ENCODE results near the gene MAP1LC3B. TPM values are rescaled to one million over a fixed set of nuclear protein-coding genes. Genes with fewer than 3 reads are reported as not detected.
"Not testable (repeated sequence)": the region's sequence is repeated elsewhere in the genome, so short reads cannot be mapped to it uniquely, and the experiment has no call there.

MAP1LC3B gene
- total RNA-seq, 1 donor from 2014 or later = 40.8 TPM

DNA sequence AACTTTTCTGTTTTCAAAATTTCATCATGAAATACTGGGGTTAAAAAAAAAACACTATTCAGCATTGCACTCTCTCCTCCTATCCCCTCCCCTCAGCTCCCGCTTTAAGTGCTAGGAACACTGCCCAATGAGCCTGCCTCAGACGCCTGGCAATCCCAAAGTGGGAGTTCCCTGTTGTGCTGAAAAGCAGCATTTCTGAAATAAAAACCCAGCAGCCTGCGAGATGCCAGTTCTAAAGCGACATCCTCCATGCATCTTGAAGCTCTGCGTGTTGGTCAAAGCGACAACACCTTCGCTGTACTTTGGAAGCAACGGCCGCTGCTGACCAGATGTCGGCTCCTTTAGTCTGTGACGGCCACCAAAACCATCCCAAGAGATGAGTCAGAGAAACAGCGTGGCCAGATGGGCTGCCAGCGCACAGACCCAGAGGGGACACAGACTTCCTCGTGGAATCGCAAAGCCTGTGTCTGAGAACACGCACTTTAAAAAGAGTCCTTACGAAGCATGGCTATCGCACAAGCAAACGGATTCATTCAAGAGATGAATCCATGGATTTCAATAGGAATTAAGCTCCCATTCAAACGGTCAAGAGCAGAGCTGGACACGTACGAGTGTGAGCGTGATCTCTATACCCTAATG lies 41.3 kb upstream of the MAP1LC3B start:
- Mint-ChIP-seq H3K4me3 (no peak overlapping the region), H3K4me1 (ENCODE audit: low read depth) (peaks cover under 1% of the 10 kb centered on the region), H3K9me3 (no peaks in the 10 kb centered on the region), H3K27me3 (ENCODE audit: insufficient read depth) (no peaks in the 10 kb centered on the region), H3K36me3 (ENCODE audit: low read depth) (peaks cover 8% of the 10 kb centered on the region), H3K27ac (no peak overlapping the region)
- intact Hi-C loops (cut with micrococcal nuclease) = no loop called here
- no peak for DNase-seq (ENCODE audit: low spot score)

DNA sequence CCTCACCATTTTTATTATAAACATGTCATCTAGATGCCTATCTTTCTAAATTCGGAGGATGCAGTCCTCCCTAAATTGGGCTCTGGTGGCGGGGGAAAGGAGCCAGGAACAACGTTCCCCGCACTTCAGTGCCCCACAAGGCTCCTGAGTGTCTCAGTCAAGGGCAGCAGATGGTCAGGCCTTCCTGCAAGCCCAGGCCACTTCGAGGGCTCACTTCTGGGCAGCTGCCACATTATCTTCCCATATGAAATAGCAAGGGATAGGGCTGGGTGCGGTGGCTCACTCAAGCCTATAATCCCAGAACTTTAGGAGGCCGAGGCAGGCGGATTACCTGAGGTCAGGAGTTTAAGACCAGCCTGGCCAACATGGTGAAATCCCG lies 40.8 kb upstream of the MAP1LC3B start:
- Mint-ChIP-seq H3K4me1 (ENCODE audit: low read depth) (no peaks in the 10 kb centered on the region), H3K36me3 (ENCODE audit: low read depth) (peaks cover 8% of the 10 kb centered on the region), H3K4me3 (no peak overlapping the region), H3K9me3 (no peaks in the 10 kb centered on the region), H3K27me3 (ENCODE audit: insufficient read depth) (no peaks in the 10 kb centered on the region), H3K27ac (no peak overlapping the region)
- intact Hi-C loops (cut with micrococcal nuclease) = no loop called here
- no peak for DNase-seq (ENCODE audit: low spot score)

DNA sequence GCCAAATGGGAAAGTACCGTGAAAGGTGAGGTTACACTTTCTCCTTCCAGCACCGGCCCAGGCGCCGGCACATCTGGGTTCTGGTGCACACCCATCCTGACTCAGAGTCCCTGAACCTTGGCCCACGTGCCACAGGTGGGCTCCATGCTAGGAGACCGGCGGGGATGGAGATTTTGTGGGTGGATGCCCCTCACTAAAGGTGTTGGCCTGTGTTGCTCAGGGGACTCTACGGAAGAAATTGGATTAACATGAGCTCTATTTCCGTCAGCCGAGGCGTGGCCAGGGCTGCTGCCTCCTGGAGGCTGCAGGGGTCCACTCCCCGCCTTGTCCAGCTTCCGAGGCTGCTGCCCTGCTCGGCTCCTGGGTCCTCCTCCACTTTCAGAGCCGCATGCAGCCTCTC lies 39.3 kb upstream of the MAP1LC3B start:
- no peaks in the 10 kb centered on the region for H3K4me1 Mint-ChIP-seq (ENCODE audit: low read depth)
- H3K36me3 Mint-ChIP-seq (ENCODE audit: low read depth) = peaks cover 8% of the 10 kb centered on the region
- H3K27me3 Mint-ChIP-seq (ENCODE audit: insufficient read depth) = no peaks in the 10 kb centered on the region
- H3K4me3 Mint-ChIP-seq = no peak overlapping the region
- H3K27ac Mint-ChIP-seq = no peak overlapping the region
- H3K9me3 Mint-ChIP-seq = no peaks in the 10 kb centered on the region
- intact Hi-C loops (cut with micrococcal nuclease) = no loop called here
- DNase-seq (ENCODE audit: low spot score) = no peak

DNA sequence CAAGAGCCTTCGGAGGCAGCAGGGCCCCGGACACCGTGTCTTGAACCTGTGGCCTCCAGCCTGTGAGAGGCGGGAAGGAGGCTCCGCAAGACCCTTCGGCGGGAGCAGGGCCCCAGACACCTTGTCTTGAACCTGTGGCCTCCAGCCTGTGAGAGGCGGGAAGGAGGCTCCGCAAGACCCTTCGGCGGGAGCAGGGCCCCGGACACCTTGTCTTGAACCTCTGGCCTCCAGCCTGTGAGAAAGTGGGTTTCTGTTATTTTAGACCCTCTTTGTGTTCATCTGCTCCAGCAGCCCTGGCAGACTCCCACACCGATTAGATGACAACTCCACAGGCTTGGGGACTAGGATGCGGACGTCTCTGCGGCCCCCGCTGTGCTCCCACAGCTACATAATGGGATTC lies 38.5 kb upstream of the MAP1LC3B start:
- no peak overlapping the region for H3K4me3 Mint-ChIP-seq
- H3K36me3 Mint-ChIP-seq (ENCODE audit: low read depth) = peaks cover 12% of the 10 kb centered on the region
- H3K27ac Mint-ChIP-seq = no peak overlapping the region
- no peaks in the 10 kb centered on the region for H3K4me1 Mint-ChIP-seq (ENCODE audit: low read depth)
- no peaks in the 10 kb centered on the region for H3K9me3 Mint-ChIP-seq
- no peaks in the 10 kb centered on the region for H3K27me3 Mint-ChIP-seq (ENCODE audit: insufficient read depth)
- intact Hi-C loops (cut with micrococcal nuclease) = no loop called here
- DNase-seq (ENCODE audit: low spot score) = no peak

DNA sequence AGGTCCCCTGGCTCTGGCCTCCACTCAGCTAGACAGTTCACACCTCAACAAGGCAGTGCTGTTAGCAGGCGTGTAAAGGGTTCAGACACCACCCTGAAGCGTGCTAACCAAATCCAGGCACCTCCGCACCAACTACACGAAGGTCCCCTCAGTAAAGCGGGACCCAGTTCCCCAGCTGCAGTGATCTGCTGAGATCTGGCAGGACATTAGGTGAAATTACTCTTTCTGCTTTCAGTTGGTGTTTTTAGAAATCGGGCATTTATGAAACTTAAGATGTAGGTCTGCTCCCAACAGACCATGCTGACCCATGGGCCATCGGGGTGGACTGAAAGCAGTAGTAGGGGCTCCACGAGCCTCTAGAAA lies 35.7 kb upstream of the MAP1LC3B start:
- intact Hi-C loops (cut with micrococcal nuclease) = no loop called here
- no peak for DNase-seq (ENCODE audit: low spot score)
- Mint-ChIP-seq H3K36me3 (ENCODE audit: low read depth) (peaks cover 18% of the 10 kb centered on the region), H3K9me3 (no peaks in the 10 kb centered on the region), H3K4me3 (no peak overlapping the region), H3K27me3 (ENCODE audit: insufficient read depth) (no peaks in the 10 kb centered on the region), H3K27ac (no peak overlapping the region), H3K4me1 (ENCODE audit: low read depth) (peaks cover 5% of the 10 kb centered on the region)

DNA sequence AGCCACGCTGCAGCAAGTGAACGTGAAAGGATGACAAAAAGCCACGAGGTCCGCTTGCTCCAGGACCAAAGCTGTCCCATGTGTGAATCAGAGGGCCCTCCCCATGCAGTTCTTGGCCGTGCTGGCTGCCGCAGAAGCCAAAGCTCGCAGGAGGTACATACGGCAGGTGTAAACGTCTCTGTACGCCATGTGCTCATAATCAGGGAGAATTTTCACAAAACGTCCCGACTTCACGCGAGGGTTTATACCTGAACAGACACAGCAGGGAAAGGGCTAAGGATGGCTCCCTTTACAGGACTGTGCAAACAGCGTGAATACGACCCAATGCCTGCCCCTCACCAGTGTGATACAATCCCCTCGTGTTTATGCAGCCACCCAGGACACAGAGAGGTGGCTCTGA lies 33.9 kb upstream of the MAP1LC3B start:
- peaks cover 18% of the 10 kb centered on the region for H3K36me3 Mint-ChIP-seq (ENCODE audit: low read depth)
- H3K27me3 Mint-ChIP-seq (ENCODE audit: insufficient read depth) = no peaks in the 10 kb centered on the region
- no peak overlapping the region for H3K4me3 Mint-ChIP-seq
- H3K4me1 Mint-ChIP-seq (ENCODE audit: low read depth) = peaks cover 5% of the 10 kb centered on the region
- DNase-seq (ENCODE audit: low spot score) = no peak
- intact Hi-C loops (cut with micrococcal nuclease) = no loop called here
- H3K9me3 Mint-ChIP-seq = no peaks in the 10 kb centered on the region
- H3K27ac Mint-ChIP-seq = no peak overlapping the region

DNA sequence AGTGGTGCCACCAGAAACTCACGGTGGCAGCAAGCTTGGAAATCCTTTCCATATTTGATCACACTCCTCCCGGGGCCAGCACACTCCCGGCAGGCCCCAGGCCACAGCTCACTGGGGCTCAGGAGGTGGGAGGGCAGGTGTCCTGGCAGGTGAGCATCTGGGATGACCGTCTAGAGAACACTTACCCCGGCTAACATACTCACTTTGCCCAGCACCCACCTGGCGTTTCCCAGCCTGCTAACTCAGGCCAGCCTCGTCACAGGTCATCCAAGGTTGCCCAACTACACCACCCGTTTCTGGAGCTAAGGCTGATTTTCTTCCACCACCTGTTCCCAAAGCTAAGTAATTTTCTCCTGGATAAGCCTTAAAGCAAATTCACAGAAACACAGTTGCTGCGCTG lies 33.4 kb upstream of the MAP1LC3B start:
- Mint-ChIP-seq H3K27ac (no peak overlapping the region), H3K4me1 (ENCODE audit: low read depth) (peaks cover 9% of the 10 kb centered on the region), H3K36me3 (ENCODE audit: low read depth) (peaks cover 23% of the 10 kb centered on the region), H3K4me3 (no peak overlapping the region), H3K27me3 (ENCODE audit: insufficient read depth) (no peaks in the 10 kb centered on the region), H3K9me3 (no peaks in the 10 kb centered on the region)
- intact Hi-C loops (cut with micrococcal nuclease) = no loop called here
- DNase-seq (ENCODE audit: low spot score) = no peak

DNA sequence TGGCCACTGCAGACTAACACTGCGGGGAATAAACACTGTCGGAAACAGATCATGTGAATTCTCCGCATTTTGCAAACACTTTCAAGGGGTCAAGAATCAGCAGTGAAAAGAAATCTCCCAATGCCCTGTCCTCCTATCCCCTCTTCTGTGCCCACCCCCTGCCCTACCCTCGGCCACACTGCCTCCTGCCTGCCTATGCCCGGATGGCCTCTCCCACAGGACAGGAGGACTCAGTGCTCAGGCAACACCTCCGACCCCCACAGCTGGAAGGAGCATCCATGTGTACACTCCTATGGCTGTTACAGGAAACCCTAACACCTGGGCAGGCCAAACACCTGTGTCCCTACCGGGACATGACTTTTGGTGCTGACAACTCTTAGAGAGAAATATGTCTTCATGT lies 33.0 kb upstream of the MAP1LC3B start:
- Mint-ChIP-seq H3K27me3 (ENCODE audit: insufficient read depth) (no peaks in the 10 kb centered on the region), H3K27ac (no peak overlapping the region), H3K9me3 (no peaks in the 10 kb centered on the region), H3K4me1 (ENCODE audit: low read depth) (peaks cover 10% of the 10 kb centered on the region), H3K36me3 (ENCODE audit: low read depth) (peaks cover 23% of the 10 kb centered on the region), H3K4me3 (no peak overlapping the region)
- intact Hi-C loops (cut with micrococcal nuclease) = no loop called here
- DNase-seq (ENCODE audit: low spot score) = no peak

DNA sequence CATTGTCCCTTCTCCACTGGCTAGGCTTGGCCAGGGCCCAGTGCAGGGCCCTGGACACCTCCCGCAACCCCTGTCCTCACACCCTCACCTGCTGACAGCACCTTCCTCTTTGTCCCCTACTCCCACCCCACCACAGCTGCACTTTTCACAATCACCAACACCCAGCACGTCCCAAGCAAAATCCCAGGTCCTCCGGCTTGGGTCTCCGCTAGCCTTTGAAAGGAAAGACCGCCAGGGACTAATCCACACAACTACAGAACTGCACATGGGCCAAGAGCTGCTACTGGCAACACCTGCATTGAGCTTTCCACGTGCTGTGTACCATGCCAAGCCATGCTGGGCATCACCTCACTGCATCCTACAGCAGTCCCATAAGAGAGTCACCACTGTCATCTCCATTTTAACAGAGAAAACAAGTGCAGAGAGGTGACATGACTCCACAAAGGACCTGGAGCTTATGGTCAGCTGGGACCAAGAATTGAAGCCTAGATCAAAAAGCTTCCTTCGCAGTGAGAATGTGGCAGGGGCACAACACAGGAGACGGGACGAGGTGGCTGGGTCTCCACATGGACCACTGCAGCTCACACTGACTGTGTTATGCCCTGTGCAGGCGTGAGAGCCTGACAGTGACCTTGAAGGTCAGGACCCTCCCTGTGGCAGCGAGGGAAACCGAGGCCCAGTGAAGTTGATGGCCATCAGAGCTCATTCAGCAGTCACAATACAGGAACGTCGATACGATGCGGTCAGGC lies 31.1 kb upstream of the MAP1LC3B start:
- intact Hi-C loops (cut with micrococcal nuclease) = no loop called here
- Mint-ChIP-seq H3K9me3 (no peaks in the 10 kb centered on the region), H3K36me3 (ENCODE audit: low read depth) (peaks cover 23% of the 10 kb centered on the region), H3K27me3 (ENCODE audit: insufficient read depth) (no peaks in the 10 kb centered on the region), H3K4me1 (ENCODE audit: low read depth) (peaks cover 22% of the 10 kb centered on the region), H3K4me3 (no peak overlapping the region), H3K27ac (peak overlapping the region; percentile 23)
- DNase-seq (ENCODE audit: low spot score) = no peak

DNA sequence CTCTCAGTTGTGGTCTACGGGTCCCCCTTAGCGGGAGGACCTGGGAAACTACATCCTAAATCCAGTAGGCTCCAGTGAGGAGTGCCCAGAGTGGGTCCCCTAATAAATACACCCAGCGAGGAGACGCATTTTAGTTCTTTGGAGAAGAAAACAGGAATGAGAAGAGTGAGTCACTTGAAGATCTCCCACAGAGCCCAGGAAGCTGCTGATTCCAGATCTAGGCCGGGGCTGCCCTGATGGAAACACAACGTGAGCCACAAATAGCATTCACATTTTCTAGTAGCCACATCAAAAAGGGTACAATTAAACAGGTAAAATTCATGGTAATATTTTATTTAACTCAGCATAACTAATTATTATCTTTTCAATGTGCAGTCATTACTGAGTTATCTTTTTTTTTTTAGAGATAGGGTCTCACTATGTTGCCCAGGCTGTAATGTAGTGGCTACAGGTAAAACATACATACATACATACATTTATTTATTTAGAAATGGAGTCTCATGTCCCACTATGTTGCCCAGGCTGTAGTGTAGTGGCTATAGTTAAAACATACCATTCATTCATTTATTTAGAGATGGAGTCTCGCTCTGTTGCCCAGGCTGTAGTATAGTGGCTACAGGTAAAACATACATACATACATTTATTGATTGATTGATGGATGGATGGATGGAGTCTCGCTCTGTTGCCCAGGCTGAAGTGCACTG lies 30.1 kb upstream of the MAP1LC3B start:
- intact Hi-C loops (cut with micrococcal nuclease) = no loop called here
- DNase-seq (ENCODE audit: low spot score) = no peak
- peaks cover 26% of the 10 kb centered on the region for H3K36me3 Mint-ChIP-seq (ENCODE audit: low read depth)
- peaks cover 28% of the 10 kb centered on the region for H3K4me1 Mint-ChIP-seq (ENCODE audit: low read depth)
- no peaks in the 10 kb centered on the region for H3K9me3 Mint-ChIP-seq
- H3K27ac Mint-ChIP-seq = no peak overlapping the region
- no peaks in the 10 kb centered on the region for H3K27me3 Mint-ChIP-seq (ENCODE audit: insufficient read depth)
- no peak overlapping the region for H3K4me3 Mint-ChIP-seq

DNA sequence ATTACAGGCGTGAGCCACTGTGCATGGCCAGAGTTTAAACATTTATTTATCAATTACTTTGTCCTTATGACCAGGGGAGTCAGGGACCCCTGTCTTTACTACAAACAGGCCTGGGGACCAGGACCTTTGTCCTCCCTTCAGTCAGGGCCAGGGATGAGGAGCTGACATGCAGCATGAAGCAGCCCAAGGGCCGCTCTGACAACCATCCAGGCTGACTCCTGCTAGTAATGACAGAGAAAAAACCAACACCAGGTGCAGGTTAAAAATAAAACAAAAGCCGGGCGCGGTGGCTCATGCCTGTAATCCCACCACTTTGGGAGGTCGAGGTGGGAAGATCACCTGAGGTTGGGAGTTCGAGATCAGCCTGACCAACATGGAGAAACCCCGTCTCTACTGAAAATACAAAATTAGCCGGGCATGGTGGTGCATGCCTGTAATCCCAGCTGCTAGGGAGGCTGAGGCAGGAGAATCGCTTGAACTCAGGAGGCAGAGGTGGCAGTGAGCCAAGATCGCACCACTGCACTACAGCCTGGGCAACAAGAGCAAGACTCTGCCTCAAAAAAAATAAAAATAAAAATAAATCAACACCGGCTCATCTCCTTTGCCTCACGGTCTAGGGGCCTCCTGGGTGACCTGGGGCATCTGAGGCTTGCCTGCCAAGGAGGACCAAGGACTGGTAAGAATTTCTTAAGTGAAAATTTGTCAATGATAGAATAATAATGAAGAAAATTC lies 29.1 kb upstream of the MAP1LC3B start:
- H3K27ac Mint-ChIP-seq; H3K27me3 Mint-ChIP-seq (ENCODE audit: insufficient read depth); H3K4me3 Mint-ChIP-seq; intact Hi-C loops (cut with micrococcal nuclease); H3K9me3 Mint-ChIP-seq; DNase-seq (ENCODE audit: low spot score): not testable (repeated sequence)
- peaks cover 36% of the 10 kb centered on the region for H3K4me1 Mint-ChIP-seq (ENCODE audit: low read depth)
- H3K36me3 Mint-ChIP-seq (ENCODE audit: low read depth) = peaks cover 25% of the 10 kb centered on the region

DNA sequence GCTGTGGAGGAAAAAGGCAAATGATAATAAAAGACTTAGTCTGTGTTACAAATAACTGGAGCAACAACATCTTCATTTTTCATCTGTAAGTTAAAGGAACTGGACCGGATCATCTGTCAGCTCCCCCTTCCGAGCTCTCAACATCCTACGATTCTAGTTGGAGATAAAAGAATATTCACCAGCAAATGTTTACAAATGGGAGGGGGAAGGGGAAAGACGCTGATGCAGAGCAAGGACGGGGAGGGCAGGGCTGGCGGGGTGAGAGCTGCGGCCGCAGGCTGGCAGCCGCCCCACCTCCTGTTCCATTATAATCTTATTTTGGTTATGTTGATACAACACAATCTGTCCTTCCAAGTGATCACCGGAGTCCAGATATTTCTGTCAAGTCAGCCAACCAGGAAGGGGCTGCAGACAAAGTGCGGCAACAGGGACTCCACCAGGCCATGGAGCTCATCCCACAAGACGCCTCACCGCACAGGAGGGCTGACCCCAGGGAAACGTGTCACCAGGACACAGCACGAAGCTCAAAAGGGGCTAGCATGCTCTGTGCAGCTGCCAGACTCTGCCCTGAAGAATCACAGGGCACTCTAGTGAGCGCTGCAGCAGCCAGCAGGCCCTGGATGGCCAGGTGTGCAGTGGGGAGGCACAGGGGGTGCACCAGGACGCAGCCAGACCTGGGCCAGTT lies 28.2 kb upstream of the MAP1LC3B start:
- peaks cover 42% of the 10 kb centered on the region for H3K4me1 Mint-ChIP-seq (ENCODE audit: low read depth)
- peak overlapping the region; percentile 55 for H3K27ac Mint-ChIP-seq
- intact Hi-C loops (cut with micrococcal nuclease) = no loop called here
- peaks cover 18% of the 10 kb centered on the region for H3K36me3 Mint-ChIP-seq (ENCODE audit: low read depth)
- no peaks in the 10 kb centered on the region for H3K9me3 Mint-ChIP-seq
- no peaks in the 10 kb centered on the region for H3K27me3 Mint-ChIP-seq (ENCODE audit: insufficient read depth)
- no peak for DNase-seq (ENCODE audit: low spot score)
- H3K4me3 Mint-ChIP-seq = no peak overlapping the region

Measured in activated T-helper 1 cell treated with anti-CD3 and anti-CD28 coated beads, Interleukin-12 subunit alpha, Interleukin-12 subunit beta, Interleukin-2, Interleukin-4 antibody, amounts not matched to agents 30 ng/mL and 10 ng/mL and 1 ng/mL, durations not matched to agents 14 hours and 24 hours and 36 hours (primary cell).